Erythroblast (primary cell): ENCODE measurements around the gene CYP46A1.

Experiments
- DNase-seq, 2 experiments: peaks; one replicate each; lab custom pipeline; 2025; lab: John Stamatoyannopoulos, UW
- GATA1 ChIP-seq: IDR thresholded peaks from 2 replicates; pipeline ENCODE4 v1.6.1; 2011; ENCODE audit warnings: low read depth, mild to moderate bottlenecking, control low read depth, low read length, moderate library complexity
- POLR2A ChIP-seq: IDR thresholded peaks from 2 replicates; pipeline ENCODE4 v1.6.1; 2011; ENCODE audit warnings: mild to moderate bottlenecking, low read length

Gene CYP46A1

DNA sequence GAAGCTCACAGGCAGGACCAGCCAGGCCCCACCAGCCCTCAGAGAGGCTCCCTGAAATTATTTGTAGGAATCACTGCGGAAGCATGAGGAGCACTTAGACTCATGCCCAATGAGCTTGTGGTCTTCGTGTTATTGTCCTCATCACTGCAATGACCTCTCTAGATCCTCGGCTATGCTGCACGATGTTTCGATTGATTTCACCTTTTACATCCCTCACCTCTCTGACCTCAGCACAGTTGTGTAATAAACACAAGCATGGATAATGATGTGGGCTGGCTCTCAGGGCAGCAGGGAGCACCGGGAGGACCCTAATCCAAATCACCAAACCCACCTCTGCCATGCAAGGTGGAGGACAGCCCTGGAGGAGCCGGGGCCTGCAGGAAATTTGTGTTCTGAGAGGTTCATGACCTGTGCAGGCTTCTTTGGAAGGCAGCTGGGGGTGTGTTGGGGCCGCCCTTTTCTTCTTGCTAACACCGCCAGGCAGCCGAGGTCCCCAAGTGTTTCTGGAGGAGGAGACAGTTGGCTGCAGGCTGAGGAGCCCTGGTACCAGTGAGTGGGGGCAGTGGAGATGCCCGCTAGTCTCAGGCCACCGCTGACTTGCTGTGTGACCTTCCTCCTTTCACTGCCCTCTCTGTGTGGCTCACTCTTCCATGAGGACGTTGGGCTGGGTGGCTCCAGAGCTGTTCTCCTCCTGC is 79.6 kb downstream of the CYP46A1 start:
- DNase-seq = no peak
- TF ChIP-seq GATA1 (no peak), POLR2A (no peak)

- no peak for TF ChIP-seq GATA1
- TF ChIP-seq POLR2A = no peak
- DNase-seq = no peak
Observed at GRCh38 chr14:99764222-99764706, 80.2 kb downstream of the CYP46A1 start.

- no peak for DNase-seq
- TF ChIP-seq POLR2A = no peak
- TF ChIP-seq GATA1 = no peak
Observed at GRCh38 chr14:99768381-99768780, 84.3 kb downstream of the CYP46A1 start.

GRCh38 chr14:99769123-99769522 is 85.0 kb downstream of the CYP46A1 start:
- TF ChIP-seq POLR2A = no peak
- no peak for TF ChIP-seq GATA1
- no peak for DNase-seq

DNA sequence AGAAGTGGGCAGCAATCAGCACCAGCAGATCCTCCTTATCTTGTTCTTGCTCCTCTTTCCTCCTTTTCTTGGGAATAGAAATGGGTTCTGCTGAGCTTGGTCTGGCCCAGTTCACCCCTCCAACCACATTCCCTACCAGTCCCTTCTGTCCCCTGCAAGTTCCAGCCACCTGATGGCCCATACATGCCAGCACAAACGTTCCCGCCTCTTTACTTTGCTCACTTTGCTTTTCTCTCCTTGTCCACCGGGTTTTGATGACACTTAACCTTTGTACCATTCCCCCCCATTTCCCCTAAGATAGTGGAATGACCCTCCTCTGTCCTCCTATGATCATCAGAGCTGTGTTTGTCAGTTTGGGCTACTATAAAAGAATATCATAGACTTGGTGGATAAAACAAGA is 85.7 kb downstream of the CYP46A1 start:
- TF ChIP-seq GATA1 = no peak
- TF ChIP-seq POLR2A = no peak
- DNase-seq = no peak

DNA sequence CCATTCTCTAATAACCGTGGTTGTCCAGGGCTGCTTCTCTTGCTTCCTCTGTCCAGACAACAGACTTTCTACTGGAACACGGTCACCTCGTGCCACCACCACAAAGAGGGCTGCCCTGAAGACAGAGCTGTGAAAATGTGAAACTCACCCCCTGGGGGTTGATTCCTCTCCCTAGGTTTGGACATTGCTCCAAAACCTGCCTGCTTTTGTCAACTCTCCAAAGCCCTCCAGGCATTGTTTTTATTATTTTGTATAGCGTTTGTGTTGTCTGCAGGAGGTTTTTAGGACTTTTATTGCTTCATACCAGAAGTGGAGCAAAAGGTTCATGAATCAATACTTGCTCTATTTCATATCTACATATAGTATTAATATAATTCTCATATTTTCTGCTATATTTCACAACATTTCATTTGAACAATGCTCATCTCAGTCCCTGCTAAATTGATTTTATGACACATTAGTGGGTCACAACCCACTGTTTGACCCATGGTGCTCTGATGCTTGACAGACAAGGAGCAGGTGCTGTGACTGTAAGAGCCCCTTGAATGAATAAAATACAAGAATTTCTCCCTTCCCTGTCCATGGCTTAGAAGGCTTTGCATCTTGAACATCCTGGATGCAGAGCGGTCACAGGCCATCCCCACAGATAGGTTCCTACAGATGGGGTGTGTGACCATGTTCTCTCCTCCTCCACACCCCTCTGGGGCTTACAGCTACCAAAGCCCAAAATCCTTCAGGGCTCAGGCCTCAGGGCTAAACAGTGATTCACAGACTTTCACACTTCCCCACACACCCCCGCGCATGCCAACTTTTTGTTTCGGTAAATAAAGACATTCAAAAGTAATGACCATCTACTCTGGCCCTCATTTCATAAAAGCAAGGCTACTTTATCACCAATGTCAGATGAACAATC is 88.5 kb downstream of the CYP46A1 start:
- DNase-seq = no peak
- TF ChIP-seq POLR2A = no peak
- TF ChIP-seq GATA1 = no peak

DNA sequence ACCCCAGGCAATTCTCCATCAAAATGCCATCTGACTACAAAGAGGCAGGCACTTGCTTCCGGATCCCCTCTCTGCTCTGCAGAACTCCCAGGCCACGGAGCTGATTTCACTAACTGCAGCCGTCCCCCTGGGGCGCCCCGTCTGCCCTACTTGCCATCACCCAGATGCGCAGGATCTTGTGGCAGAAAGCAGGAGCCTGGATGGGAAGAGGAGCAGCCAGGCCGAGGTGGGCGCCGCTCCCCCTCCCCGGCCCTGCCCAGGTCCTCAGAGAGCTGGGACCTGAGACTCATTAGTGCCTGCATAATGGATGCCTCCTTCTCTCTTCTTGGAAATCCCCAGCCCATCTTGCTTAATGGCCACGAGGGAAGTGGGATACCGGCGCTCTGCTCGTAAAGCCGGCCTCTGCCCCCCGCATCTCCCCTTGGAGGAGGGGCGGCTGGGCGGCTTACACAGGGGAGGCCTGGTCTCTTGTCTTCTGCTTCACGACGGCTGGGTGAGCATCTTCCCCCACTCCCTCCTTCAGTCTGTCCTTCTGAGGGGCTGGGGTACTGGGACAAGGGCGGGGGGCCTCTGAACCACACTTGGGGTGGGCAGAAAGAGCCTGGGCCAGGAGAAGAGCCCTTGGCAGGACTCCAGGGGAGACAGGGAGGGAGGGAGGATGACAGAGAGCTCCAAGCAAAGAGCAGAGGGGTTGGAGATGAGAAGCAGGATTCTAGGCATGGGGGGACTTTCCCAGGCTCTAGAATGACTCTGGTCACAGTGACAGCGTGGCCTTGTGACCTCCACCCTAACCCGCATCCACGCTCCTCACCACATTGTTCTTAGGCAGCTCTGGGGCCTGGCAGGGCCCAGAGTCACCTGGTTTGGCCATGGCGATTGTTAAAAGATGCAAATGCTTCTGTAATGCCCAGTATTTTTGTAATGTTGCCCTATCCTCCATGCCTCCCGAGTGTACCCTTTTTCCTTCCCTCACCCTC is 89.7 kb downstream of the CYP46A1 start:
- TF ChIP-seq GATA1 = no peak
- TF ChIP-seq POLR2A = no peak
- no peak for DNase-seq

DNA sequence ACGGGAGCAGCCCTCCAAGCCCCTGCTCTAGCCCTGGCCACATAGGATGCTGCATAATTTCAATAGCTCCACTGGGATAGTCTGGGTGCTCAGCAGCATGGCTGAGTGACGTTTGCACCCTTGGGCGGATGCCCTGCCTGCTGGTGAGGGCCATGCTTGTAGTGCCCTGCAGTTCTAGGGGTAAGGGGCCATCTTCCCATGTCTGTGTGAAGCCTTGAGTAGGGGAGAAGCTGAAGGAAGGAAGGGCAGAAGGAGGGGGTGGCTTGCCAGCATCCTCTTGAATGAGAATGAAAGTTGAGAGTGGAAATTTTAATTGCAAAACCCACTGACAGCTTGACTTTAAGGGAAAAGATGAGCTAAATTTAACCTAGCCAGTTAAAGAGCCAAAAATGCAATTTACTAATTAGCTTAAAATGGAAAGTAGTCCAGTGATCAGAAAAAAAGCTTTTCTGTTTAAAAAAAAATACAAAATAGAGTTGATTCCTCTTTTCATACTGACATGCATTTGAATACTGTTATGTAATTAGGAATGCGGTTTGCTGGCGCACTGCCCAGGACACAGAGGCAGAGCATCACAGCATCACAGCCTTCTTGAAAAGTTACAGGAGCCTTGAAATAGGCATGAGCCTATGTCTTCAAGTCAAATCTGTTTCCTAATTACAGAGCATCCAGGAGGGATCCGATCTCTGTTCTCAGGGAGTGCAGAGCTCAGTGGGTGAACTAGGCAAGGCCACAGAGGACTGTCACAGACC is 90.6 kb downstream of the CYP46A1 start:
- DNase-seq = no peak
- TF ChIP-seq GATA1 (no peak), POLR2A (no peak)

DNA sequence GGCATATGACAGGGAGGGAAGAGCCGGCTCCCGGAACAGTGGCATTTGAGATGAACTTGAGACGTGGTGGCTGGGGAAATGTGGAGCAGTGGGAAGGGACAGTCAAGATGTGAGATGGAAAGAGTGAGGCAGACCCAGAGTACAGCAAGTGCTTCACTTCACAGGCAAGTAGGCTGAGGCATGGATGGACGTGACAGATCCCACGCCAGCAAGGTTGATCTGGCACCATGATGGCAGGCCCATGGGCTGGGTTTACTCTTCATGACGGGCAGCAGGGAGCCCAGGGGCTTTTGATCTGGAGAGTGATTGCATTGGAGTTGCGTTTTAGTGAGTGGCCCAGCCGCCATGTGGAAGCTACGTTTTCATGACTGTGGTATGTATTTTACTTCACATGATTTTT is 91.3 kb downstream of the CYP46A1 start:
- TF ChIP-seq GATA1 (no peak), POLR2A (no peak)
- no peak for DNase-seq
